Right cardiac atrium (tissue), 5 donors: ENCODE data around the gene STAG1. TPM values are rescaled to one million over a fixed set of nuclear protein-coding genes. Genes with fewer than 3 reads are reported as not detected.

Source experiments
- ATAC-seq, 2 donors: fragments of 200-7000 bp; cut with Tn5 transposase; one replicate each; pipeline versions ENCODE4 v1.8.0 to v1.9.1; 2020; ENCODE audit warnings: moderate library complexity in 2 of 2, mild to moderate bottlenecking in 1 of 2
- DNase-seq, 3 donors: peaks; one replicate each; pipeline ENCODE4 v3.0.0-alpha.2; 2020
- H3K27ac ChIP-seq: one replicate; pipeline ENCODE4 v1.5.1; 2013; ENCODE audit warnings: mild to moderate bottlenecking, low read length, control low read depth, moderate library complexity
- H3K27me3 ChIP-seq: one replicate; pipeline ENCODE4 v1.6.1; 2013; ENCODE audit not compliant: control insufficient read depth, insufficient read depth
- H3K4me1 ChIP-seq: one replicate; pipeline ENCODE4 v1.6.1; 2013; ENCODE audit warnings: low read length; ENCODE audit not compliant: control insufficient read depth, insufficient read depth
- H3K4me3 ChIP-seq: one replicate; pipeline ENCODE4 v1.5.1; 2013; ENCODE audit warnings: low read length, control low read depth
- H3K9me3 ChIP-seq: one replicate; pipeline ENCODE4 v1.6.1; 2013; ENCODE audit warnings: low read length; ENCODE audit not compliant: control insufficient read depth
- WGBS: extraction: QIAGEN DNeasy Blood & Tissue Kit; methylation state at CpG from one replicate; pipeline ENCODE4 v1.1.7; 2013; 5-methylcytosine and 5-hydroxymethylcytosine counted together
- intact Hi-C, 4 donors: fragments of 100-400 bp; cut with DNase I; formaldehyde crosslinking; loops; one replicate each; pipeline versions ENCODE4 v1.11.0 to v1.14.0; 2022 to 2023
- polyA plus RNA-seq: library from polyadenylated mRNA; stranded (reverse); fragments of 200-250 nt; gene quantifications from one replicate; pipeline ENCODE4 v1.2.3, GENCODE V29; 2013
- total RNA-seq, 4 donors: library from RNA; stranded (reverse); fragmentation: NEBNext Ultra II Directional; extraction: Animal tissue kit (Norgen Biotek cat#: 25700); gene quantifications; one replicate each; pipeline ENCODE4 v1.2.1, GENCODE V29; 2021
- donor health status: healthy with polysubstance abuse.
- donor health status: DM: no; HTN: yes; CAD: no.
- donor health status: DM: no; HTN: no; CAD: no.
- donor health status: DM: no; HTN: yes; CAD: no; lungs with severe emphysema.
- donor health status: DM: yes; HTN: yes; CAD: no.

STAG1 gene
- total and polyA plus RNA-seq, 5 donors = 8.1 to 30.9 (median 27.2) TPM

DNA sequence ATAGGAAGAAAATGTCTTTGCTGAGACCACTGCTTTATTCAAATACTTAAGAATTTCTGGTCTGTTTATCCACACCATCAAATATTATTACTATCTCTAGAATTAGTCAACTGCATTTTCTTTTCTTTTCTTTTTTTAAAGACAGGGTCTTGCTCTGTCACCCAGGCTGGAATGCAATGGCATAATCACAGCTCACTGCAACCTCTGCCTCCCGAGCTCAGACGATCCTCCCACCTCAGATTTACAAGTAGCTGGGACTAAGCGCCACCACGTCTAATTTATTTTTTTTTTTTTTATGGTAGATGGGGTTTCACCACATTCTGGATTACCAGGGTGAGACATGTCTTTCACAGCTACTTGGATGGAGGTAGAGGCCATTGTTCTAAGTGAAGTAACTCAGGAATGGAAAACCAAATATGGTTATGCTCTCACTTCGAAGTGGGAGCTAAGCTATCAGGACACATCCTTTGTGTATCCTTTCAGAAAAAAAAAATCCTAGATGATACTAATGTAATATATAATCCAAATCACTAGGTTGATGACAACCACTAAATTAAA lies 52.8 kb downstream of the STAG1 start:
- H3K4me3 ChIP-seq = no peak overlapping the region
- no peaks in the 10 kb centered on the region for H3K9me3 ChIP-seq
- no peaks in the 10 kb centered on the region for H3K27me3 ChIP-seq
- no peaks in the 10 kb centered on the region for H3K4me1 ChIP-seq
- 69% methylated on average over 5 of the region's 5 CpGs for WGBS
- DNase-seq (no peak), ATAC-seq (no peak)
- intact Hi-C loops = no loop called here
- H3K27ac ChIP-seq = no peak overlapping the region

DNA sequence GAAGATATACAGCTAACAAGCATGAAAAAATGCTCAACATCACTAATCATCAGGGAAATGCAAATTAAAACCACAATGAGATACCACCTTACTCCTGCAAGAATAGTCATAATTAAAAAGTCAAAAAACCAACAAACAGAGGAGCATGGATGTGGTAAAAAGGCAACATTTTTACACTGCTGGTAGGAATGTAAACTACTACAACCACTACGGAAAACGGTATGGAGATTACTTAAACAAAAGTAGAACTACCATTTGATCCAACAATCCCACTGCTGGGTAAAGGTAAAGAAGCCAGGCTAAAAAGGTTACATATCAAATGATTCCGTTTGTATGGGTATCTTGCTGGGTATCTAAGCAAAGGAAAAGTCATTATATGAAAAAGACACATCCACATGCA lies 53.8 kb downstream of the STAG1 start:
- no peak for ATAC-seq
- no peak for DNase-seq
- WGBS = 92% methylated on average over 3 of the region's 3 CpGs
- Histone ChIP-seq H3K4me3 (no peak overlapping the region), H3K27me3 (no peaks in the 10 kb centered on the region), H3K9me3 (no peaks in the 10 kb centered on the region), H3K4me1 (peaks cover 3% of the 10 kb centered on the region), H3K27ac (no peak overlapping the region)
- intact Hi-C loops = no loop called here

DNA sequence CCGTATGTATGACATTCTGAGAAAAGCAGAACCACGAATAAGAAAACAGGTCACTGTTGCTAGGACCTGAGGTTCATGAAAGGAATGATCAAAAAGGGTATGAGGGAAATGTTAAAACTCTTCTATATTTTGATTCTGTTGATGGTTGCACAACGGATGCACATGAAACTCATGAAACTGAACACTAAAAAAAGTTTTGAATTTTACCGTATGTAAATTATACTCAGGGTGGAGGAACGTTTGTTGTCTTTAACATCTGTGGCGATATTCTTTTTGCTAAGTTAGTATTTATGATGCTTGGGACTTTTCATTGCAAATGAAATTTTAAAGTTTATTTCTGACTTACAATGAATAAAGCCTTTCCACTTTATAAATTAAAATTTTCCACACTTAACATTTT lies 55.4 kb downstream of the STAG1 start:
- no peaks in the 10 kb centered on the region for H3K27me3 ChIP-seq
- no peak for ATAC-seq
- H3K4me3 ChIP-seq = no peak overlapping the region
- H3K9me3 ChIP-seq = no peaks in the 10 kb centered on the region
- no peak for DNase-seq
- intact Hi-C loops = no loop called here
- peaks cover 4% of the 10 kb centered on the region for H3K4me1 ChIP-seq
- WGBS = 90% methylated on average over 6 of the region's 6 CpGs
- H3K27ac ChIP-seq = no peak overlapping the region

DNA sequence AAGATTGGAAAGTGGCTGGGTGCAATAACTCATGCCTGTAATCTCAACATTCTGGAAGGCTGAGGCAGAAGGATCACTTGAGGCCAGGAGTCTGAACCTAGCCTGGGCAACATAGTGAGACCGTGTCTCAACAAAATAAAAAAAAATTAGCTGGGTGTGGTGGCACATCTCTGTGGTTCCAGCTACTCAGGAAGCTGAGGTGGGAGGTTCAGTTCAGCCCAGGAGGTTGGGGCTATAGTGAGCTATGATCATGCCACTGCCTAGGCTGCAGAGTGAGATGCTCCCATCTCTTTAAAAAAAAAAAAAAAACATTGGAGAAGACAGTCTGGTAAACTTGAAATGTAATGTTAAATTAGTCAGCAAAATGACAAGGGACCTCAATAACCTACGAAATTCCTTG lies 57.9 kb downstream of the STAG1 start:
- Histone ChIP-seq H3K4me3 (no peak overlapping the region), H3K27ac (no peak overlapping the region), H3K9me3 (no peaks in the 10 kb centered on the region), H3K4me1 (peaks cover 8% of the 10 kb centered on the region), H3K27me3 (no peaks in the 10 kb centered on the region)
- intact Hi-C loops = no loop called here
- no peak for DNase-seq
- WGBS = 83% methylated on average over 2 of the region's 2 CpGs
- ATAC-seq = peak in 1 of 2 donors; percentile 35

DNA sequence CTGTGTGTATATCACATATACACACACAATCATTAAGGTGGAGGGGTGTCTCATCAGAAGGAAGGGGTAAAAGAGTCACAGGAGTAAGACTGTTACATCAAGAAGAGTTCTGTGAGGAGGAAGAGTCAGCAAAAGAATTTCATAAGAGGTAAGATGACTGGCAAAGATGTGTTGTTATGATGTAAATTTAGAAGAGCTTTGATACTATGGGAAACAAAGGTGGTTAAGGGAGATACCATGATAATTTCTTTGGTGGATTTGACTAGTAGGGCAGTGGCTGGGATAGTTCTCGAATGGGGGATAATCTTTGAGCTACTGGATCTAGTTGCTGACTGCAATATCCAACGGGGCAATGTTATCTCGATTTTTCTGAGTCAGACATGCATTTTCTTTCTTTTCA lies 61.6 kb downstream of the STAG1 start:
- Histone ChIP-seq H3K27ac (no peak overlapping the region), H3K4me1 (peaks cover 8% of the 10 kb centered on the region), H3K27me3 (no peaks in the 10 kb centered on the region), H3K4me3 (no peak overlapping the region), H3K9me3 (no peaks in the 10 kb centered on the region)
- intact Hi-C loops = no loop called here
- ATAC-seq (no peak), DNase-seq (no peak)
- 94% methylated on average over 3 of the region's 3 CpGs for WGBS

DNA sequence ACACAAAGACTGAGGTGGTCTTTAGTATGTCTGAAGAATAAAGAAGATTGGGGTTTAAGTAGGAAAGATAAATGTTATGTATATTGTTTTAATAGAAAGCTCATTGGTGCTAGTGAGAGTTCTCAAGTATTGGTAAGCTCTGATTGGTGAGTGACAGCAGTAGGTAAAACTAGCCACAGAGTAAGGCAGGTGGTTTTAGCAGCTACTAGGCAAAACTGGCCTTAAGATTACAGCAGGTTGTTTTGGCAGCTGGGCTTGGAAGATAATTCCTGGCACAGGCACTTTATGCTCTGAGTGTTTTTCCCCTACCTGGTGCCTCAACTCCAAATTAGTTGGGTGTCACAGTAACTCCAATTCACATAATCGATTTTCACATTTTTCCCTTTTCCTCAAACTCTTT lies 66.3 kb downstream of the STAG1 start:
- DNase-seq = no peak
- 93% methylated on average over 1 of the region's 1 CpG for WGBS
- no peak for ATAC-seq
- peaks cover 3% of the 10 kb centered on the region for H3K4me1 ChIP-seq
- intact Hi-C loops = no loop called here
- H3K9me3 ChIP-seq = no peaks in the 10 kb centered on the region
- no peak overlapping the region for H3K4me3 ChIP-seq
- H3K27me3 ChIP-seq = no peaks in the 10 kb centered on the region
- H3K27ac ChIP-seq = no peak overlapping the region

DNA sequence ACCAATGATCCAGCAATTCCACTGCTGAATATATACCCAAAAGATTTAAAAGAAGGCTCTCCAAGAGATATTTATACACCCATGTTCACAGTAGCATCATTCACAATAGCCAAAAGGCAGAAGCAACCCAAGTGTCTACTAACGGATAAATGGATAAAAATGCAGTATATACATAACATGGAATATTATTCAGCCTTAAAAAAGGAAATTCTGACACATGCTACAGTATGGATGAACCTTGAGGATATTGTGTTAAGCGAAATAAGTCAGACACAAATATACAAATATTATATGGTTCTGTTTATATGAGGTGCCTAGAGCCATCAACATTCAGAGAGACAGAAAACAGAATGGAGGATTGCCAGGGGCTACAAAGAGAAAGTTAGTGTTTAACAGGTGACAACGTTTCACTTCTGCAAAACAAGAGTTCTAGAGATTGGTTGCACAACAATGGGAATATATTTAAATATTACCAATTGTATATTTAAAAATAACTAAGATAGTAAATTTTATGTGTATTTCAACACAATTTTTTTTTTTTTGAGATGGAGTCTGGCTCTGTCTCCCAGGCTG lies 69.4 kb downstream of the STAG1 start:
- Histone ChIP-seq H3K9me3 (no peaks in the 10 kb centered on the region), H3K4me3 (no peak overlapping the region), H3K27ac (no peak overlapping the region), H3K4me1 (no peaks in the 10 kb centered on the region), H3K27me3 (no peaks in the 10 kb centered on the region)
- intact Hi-C loops = no loop called here
- 92% methylated on average over 3 of the region's 3 CpGs for WGBS
- no peak for ATAC-seq
- no peak for DNase-seq

DNA sequence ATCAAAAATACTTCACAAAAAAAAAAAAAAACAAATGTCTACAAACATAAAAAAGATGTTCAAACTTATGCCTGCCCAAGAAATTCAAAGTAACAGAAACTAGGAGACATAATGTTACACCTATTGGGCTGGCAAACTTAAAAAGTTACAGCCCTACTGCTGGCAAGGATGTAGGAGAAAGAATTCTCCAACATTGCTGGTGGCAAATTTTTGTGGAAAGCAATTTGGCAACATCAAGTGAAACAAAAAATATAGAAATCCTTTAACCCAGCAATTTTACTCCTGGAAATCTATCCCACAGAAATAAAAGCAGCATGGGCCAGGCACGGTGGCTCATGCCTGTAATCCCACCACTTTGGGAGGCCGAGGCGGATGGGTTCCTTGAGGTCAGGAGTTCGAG lies 73.2 kb downstream of the STAG1 start:
- Histone ChIP-seq H3K4me3 (no peak overlapping the region), H3K27me3 (no peaks in the 10 kb centered on the region), H3K4me1 (peaks cover 4% of the 10 kb centered on the region), H3K9me3 (no peaks in the 10 kb centered on the region), H3K27ac (no peak overlapping the region)
- DNase-seq (no peak), ATAC-seq (no peak)
- WGBS = 98% methylated on average over 4 of the region's 4 CpGs
- intact Hi-C loops = no loop called here

DNA sequence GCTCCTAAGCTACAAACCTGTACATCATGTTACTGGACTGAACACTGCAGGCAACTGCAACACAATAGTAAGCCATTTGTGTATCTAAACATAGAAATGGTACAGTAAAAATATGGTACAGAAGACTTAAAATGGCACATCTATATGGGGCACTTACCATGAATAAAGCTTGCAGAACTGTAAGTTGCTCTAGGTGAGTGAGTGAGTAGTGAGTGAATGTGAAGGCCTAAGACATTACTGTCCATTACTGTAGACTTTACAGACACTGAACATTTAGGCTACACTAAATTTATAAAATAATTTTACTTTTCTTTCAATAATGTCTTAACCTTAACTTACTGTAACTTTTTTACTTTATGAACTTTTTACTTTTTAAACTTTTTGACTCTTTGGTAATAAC lies 76.2 kb downstream of the STAG1 start:
- no peaks in the 10 kb centered on the region for H3K27me3 ChIP-seq
- no peaks in the 10 kb centered on the region for H3K9me3 ChIP-seq
- peaks cover 6% of the 10 kb centered on the region for H3K4me1 ChIP-seq
- ATAC-seq (no peak), DNase-seq (no peak)
- no peak overlapping the region for H3K4me3 ChIP-seq
- intact Hi-C loops = no loop called here
- no peak overlapping the region for H3K27ac ChIP-seq

DNA sequence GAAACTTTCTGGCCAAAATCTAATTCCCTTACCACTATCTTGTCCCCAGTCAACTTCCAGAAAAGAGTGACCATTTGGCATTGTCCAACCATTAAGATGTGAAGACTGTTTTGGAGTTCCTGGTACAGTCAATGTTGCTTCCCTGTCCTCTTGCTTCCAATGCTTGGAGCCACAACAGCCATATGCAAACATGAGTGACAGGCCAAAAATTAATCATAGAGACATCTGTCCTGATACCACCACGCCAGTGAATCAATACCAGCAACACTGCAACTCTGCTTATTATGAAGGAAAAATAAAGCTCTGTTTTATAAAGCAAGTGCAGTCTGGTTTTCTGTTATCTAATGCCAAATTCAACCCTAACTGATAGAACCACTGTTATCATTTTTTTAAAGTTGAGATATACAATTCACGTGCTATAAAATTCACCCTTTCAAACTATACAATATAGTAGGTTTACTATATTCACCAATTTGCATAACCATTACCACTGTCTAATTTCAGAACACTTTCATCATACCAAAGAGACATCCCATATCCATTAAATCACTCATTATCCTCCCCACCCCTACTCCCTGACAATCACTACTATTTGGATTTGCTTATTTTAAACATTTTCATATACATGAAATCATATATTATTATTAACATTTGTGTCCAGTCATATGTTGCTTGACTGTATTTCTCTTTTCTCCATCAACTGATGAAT lies 76.9 kb downstream of the STAG1 start:
- Histone ChIP-seq H3K4me3 (no peak overlapping the region), H3K4me1 (peaks cover 6% of the 10 kb centered on the region), H3K27me3 (no peaks in the 10 kb centered on the region), H3K9me3 (no peaks in the 10 kb centered on the region), H3K27ac (no peak overlapping the region)
- 73% methylated on average over 2 of the region's 2 CpGs for whole genome bisulfite sequencing
- intact Hi-C loops = no loop called here
- DNase-seq = no peak
- ATAC-seq = no peak

DNA sequence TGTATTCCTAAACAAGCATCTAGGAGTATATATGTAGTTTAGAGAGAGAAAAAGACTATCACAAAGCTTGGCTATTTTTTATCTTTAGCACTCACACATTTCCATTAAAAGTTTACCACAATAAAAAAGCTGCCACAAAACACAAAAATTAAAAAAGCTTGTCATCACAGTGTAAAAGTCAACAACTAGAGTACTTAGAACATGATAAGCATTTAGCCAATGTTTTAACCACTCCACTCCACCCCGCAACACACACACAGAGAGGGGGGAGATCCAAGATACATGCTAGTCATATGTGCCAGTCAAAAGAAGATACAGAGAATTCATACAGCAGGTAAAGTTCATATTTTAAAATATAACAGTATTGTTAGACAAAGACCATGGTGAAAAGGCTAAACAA lies 79.7 kb downstream of the STAG1 start:
- WGBS = 78% methylated on average over 1 of the region's 1 CpG
- DNase-seq = no peak
- ATAC-seq = no peak
- Histone ChIP-seq H3K27me3 (no peaks in the 10 kb centered on the region), H3K4me1 (peaks cover 6% of the 10 kb centered on the region), H3K9me3 (no peaks in the 10 kb centered on the region), H3K27ac (no peak overlapping the region), H3K4me3 (no peak overlapping the region)
- intact Hi-C loops = no loop called here
